GM18858 (cell line): ENCODE measurements around the gene PHACTR1.
A peak's percentile ranks its signal among the peaks of the same experiment; 100 is the strongest.

Experiments
- ATAC-seq: cut with Tn5 transposase; IDR thresholded peaks from one replicate; pipeline ENCODE4 v1.9.1; 2021; ENCODE audit not compliant: unreplicated experiment

Gene PHACTR1

DNA sequence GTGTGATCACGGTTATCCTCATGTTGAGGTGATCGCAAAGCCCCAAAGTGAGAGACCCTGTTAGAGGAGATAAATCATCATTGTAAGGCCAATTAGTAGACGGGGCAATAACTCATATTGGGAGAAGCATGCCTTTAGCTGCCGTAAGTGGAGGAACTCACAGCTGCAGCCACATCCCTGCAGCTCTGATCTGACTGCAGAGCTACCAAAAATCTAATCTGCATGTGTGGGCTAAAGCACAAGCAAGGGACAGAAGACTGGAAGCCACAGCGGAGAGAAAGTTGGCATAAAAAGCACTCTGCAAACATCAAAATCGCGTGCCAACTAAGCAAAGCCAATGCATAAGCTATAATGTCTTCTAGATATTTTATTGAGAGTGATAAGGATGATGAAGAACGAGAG lies 532.0 kb downstream of the PHACTR1 start:
- no peak for ATAC-seq

- no peak for ATAC-seq
These were observed 532.4 kb downstream of the PHACTR1 start for GRCh38 chr6:13248994-13249393.

DNA sequence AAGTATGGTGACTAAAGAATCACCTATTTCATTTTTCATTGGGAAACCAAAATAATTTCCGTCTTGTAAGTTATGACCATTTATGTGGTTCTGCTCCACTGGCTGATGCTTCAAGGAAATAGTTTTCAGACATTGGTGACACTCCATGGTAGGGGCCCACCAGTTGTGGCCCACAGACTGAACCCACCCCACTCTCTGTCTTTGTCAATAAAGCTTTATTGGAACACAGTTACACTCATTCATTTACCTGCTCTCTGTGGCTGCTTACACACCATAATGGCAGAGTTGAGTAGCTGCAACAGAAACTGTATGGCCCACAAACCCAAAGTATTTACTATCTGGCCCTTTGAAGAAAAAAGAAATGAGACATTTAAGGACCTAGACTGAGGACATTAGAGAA lies 533.2 kb downstream of the PHACTR1 start:
- no peak for ATAC-seq

DNA sequence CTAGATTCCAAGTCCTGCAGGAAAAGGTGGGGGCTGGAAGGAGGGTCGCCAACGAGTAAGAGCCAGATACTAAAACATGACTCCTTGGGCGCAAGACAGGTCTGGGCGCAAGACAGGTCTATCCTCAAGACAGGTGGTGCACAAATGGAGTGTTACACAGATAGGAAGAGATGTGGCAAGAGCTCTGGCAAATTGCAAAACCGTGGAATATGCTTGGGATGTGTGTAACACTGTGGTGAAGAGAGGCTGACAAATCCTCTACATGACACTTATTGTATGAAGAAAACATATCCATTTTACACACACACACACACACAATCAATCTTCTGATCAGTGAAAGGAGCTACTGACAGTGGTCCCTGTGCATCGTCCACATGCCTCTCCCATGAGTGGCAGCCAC lies 534.1 kb downstream of the PHACTR1 start:
- no peak for ATAC-seq

DNA sequence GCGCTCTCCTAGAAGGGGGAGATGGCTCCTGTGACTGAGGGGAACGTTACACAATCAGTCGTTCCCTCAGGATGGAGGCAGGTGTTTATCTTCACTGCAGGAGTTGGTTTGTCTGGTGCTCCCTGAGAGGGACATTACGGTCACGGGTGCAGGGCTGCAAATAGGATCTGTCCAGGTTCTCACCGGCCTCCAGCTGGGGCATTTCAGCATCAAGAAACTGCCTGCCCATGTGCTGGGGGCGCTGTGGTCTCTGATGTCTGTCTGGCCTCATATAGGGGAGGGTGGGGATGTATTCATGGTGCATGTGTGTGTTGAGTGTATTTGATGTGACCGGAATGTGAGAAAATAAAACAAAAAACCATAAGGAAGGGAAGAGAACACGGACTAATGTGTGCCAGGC lies 534.7 kb downstream of the PHACTR1 start:
- no peak for ATAC-seq

DNA sequence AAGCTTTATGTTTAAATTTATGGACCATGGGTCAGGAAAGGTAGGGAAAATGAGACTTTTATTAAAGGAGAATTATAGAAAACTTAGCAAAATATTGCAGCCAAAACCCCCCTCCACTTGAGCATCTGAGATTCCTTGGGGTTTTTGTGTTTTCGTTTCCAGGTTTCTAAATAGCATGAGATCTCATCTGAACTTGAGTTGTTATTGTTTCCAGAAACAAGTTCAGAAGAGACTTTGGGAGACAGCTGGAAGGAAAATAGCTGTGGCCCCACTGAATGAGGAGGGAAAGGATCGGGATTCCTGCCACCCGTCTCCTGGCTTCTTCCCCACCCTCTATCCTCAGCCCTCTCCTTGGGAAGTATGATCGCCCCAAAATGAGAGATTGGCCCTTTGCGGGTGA lies 536.2 kb downstream of the PHACTR1 start:
- no peak for ATAC-seq

GRCh38 chr6:13253272-13253671 lies 536.7 kb downstream of the PHACTR1 start:
- no peak for ATAC-seq

GRCh38 chr6:13256266-13257001 lies 539.9 kb downstream of the PHACTR1 start:
- no peak for ATAC-seq

DNA sequence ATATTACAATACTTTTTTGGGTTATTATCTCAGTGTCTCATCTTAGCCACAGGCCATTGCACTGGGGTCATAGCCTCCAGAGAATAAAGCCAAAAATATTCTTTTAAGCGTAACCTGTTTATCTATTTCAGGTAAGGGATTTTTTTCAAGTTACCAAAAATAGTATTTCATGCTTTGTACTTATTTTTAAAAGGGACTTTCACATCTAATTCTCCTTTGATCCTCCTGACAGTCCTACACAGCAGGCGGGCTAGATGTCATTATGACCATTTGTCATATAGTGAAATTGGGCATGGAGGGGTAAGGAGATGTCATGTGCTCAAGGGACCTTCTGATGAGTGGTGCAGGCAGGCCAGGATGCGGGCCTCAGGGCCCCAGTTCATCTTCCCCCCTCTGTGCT lies 542.8 kb downstream of the PHACTR1 start:
- peak; percentile 54 for ATAC-seq

DNA sequence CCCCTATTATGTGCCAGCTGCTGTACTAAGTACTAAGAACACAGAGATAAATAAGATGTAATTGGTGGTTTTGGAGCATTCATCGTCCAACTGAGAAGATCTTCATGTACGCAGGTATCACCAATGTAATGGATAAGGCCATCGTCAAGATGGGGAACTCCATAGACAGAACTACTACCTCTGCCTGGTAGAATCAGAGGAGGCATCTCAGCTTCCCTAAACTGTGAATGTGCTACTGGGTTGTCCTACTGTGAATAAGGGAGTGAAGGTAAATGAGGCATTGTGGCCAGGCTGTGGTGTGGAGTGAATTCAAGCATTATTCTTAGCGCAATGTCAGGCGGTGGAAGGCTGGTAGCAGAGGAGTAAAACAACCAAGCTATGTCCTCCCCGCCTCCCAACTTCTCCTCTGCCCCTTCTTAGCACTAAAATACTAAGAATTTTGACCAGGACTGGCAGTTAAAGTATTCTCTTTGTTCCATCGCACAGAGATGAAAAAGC lies 543.6 kb downstream of the PHACTR1 start:
- no peak for ATAC-seq

DNA sequence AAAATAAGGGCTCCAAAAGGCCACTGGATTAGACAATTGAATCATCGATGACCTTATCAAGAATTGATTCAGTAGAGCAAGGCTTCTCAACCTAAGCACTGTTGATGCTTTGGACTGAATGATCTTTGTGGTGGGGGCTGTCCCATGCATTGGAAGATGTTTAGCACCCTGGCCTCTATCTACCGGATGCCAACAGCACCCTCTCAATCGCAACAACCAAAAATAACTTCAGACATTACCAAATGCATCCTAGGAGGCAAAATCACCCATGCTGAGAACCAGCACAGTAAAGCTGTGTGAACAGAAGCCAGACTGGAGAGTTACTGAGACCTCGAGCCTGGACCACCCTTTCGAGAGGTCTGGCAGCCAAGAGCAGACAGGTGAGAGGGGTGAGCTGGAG lies 544.3 kb downstream of the PHACTR1 start:
- ATAC-seq, result no peak

DNA sequence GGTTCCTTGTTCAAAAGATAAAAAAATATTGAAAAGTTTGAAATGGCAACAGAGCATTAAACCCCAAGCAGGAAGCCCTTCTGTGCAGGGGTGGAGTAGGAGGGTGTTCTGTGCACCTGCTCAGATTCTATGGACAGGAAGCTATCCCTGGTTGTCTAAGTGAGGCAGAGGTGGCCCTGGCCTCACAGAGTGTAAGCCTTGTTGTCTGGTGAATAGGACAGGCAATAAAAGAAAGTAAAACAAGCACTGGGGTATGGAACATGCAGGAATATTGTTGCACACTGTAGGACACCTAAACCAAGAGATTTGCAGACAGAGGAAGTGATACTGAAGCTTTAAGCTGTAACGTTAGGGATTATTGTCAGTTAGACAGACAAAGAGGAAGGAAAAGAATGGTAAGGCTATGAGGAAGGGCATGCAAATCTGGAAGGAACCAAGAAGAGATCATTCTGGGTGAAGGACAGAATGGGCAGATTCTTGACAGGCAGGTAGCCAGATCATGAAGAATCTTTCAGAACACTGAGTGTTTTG lies 545.0 kb downstream of the PHACTR1 start:
- ATAC-seq, result peak; percentile 40

DNA sequence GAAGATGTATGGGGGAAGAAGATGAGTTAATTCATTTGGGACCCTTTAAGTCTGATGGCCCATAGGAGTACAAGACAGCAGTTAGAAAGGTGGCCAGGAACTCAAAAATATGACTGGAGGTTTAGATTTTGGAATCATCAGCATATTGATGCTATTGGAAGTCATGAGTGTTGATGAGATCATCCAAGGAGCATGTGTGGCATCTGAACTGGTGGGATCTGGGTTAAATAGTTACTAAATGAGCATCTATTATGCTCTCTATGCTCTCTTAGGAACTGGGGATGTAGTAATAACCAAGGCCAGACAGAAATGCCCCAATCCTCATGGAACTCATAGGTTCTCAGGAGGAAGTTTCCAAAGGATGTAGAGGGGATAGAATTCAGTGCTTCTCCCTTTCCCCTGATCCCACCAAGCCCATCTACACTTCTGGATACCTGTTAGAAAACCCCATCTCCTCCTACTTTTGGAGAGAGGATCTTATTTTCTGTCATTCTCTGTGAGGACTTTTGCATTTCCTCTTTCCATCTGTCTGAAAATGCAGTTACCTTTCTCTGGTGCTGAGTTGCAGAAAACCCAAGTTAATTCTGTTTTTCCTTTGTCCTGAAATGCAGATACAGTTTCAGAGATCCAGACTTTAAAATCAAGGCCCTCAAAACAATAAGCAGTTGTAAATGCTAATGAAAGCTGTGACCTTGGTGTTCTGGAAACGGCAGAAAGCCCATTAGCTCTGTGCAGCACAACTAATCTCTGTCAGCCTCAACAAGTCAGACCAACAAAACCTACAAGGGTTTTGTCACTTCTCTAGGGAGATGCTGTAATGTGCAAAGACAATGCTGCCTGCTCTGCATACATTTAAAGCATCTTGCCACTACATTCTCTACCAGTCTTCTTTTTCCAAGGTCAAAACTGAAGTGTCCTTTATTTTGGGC lies 546.0 kb downstream of the PHACTR1 start:
- no peak for ATAC-seq

GRCh38 chr6:13263669-13264068 lies 547.1 kb downstream of the PHACTR1 start:
- no peak for ATAC-seq

DNA sequence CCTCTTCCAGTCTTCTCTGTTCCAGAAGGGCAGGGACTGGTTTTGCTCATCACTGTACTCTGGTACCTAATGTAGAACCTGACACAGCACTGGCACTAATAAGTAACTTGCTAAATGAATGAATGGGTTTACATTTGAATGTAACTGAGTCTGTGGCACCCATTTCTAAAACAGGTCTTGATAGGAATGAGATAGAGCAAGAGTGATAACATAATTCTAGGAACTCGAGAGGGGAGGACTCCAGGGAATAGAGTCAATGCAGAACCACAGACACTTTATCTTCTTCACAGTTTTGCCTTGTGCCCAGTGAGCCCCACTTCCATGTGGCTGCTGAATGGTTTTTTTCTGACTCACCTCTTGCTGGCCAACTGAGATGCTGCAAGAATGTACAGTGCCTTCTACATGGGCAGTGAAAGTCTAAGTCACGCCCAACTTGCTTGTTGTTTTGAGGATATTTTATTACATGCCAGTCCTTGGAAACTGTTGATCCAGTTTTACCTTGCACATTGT lies 550.6 kb downstream of the PHACTR1 start:
- no peak for ATAC-seq

DNA sequence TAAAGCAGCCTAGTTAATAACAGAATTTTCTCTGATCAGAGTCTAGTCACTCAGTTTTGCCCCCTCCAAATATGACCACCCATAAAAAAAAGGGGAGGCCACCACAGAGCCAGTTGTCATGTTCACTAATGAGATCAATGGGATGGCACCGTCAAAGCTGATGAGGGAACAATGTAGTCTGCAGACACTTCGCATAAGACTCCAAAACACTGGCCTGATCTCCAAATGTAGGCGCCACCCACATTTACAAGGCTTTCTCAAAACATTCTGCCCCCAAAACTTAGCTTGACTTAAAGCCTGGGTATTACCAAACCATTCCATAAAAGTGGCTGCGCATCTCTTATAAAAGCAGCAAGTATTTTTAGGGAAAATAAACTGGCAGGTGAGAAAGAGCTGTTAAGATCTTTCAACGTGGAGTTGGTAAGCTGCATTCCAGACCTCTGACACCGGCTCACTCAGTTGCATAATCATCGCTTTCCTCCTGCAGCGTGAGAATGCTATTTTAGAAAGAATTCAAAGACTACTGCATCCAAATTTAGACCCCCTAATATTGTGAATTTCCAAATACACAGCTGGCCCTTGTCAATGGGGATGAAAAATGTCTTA lies 552.4 kb downstream of the PHACTR1 start:
- no peak for ATAC-seq

GRCh38 chr6:13272131-13273046 lies 555.8 kb downstream of the PHACTR1 start:
- ATAC-seq, result no peak

GRCh38 chr6:13273202-13273930 lies 556.8 kb downstream of the PHACTR1 start:
- ATAC-seq, result no peak

GRCh38 chr6:13273931-13274706 lies 557.6 kb downstream of the PHACTR1 start:
- ATAC-seq, result no peak
